Superior temporal gyrus (tissue), 1 donor: ENCODE measurements around the gene RBM47.
"Not testable (repeated sequence)": the region's sequence is repeated elsewhere in the genome, so short reads cannot be mapped to it uniquely, and the experiment has no call there.

Experiments used
- DNase-seq: peaks from one replicate; pipeline ENCODE4 v3.0.0-alpha.2; 2016; ENCODE audit errors: extremely low spot score

The RBM47 gene

GRCh38 chr4:40486534-40486933 is 143.1 kb downstream of the RBM47 start:
- no peak for DNase-seq

- DNase-seq: no peak
Measured at GRCh38 chr4:40484346-40485090, 145.1 kb downstream of the RBM47 start.

GRCh38 chr4:40482985-40483647 is 146.5 kb downstream of the RBM47 start:
- no peak for DNase-seq

GRCh38 chr4:40481977-40482376 is 147.7 kb downstream of the RBM47 start:
- DNase-seq: no peak

- no peak for DNase-seq
Measured at GRCh38 chr4:40480291-40480690, 149.4 kb downstream of the RBM47 start.

GRCh38 chr4:40479378-40479777 is 150.3 kb downstream of the RBM47 start:
- DNase-seq: no peak

- DNase-seq: no peak
Measured at GRCh38 chr4:40475609-40476008, 154.1 kb downstream of the RBM47 start.

- DNase-seq: no peak
Measured at GRCh38 chr4:40473578-40474388, 155.9 kb downstream of the RBM47 start.

GRCh38 chr4:40471923-40472322 is 157.7 kb downstream of the RBM47 start:
- DNase-seq: no peak

GRCh38 chr4:40466789-40467188 is 162.9 kb downstream of the RBM47 start:
- DNase-seq: no peak

- no peak for DNase-seq
Measured at GRCh38 chr4:40462326-40462725, 167.3 kb downstream of the RBM47 start.

- DNase-seq: no peak
Measured at GRCh38 chr4:40461879-40462278, 167.8 kb downstream of the RBM47 start.

GRCh38 chr4:40461062-40461461 is 168.6 kb downstream of the RBM47 start:
- DNase-seq: no peak

- DNase-seq: no peak
Measured at GRCh38 chr4:40458683-40459082, 171.0 kb downstream of the RBM47 start.

GRCh38 chr4:40458109-40458508 is 171.6 kb downstream of the RBM47 start:
- DNase-seq: no peak

- no peak for DNase-seq
Measured at GRCh38 chr4:40455340-40455902, 174.2 kb downstream of the RBM47 start.

- no peak for DNase-seq
Measured at GRCh38 chr4:40454816-40455215, 174.8 kb downstream of the RBM47 start.

- no peak for DNase-seq
Measured at GRCh38 chr4:40453912-40454311, 175.8 kb downstream of the RBM47 start.

GRCh38 chr4:40448875-40449274 is 180.8 kb downstream of the RBM47 start:
- no peak for DNase-seq

- no peak for DNase-seq
Measured at GRCh38 chr4:40446839-40447238, 182.8 kb downstream of the RBM47 start.

GRCh38 chr4:40446261-40446750 is 183.4 kb downstream of the RBM47 start:
- not testable (repeated sequence) for DNase-seq

- DNase-seq: no peak
Measured at GRCh38 chr4:40445671-40446070, 184.0 kb downstream of the RBM47 start.
